Neural crest cell (in vitro differentiated cells): ENCODE results near the gene AGPAT3. TPM values are rescaled to one million over a fixed set of nuclear protein-coding genes. Genes with fewer than 3 reads are reported as not detected.

Source experiments
- DNase-seq: peaks from one replicate; pipeline ENCODE4 v3.0.0; 2021; ENCODE audit warnings: low read depth, mixed read lengths, low spot score
- H3K27ac Mint-ChIP-seq: one replicate; pipeline ENCODE4 v1.8.0; 2021; ENCODE audit warnings: mild to moderate bottlenecking, mixed read lengths; ENCODE audit not compliant: unreplicated experiment
- H3K27me3 Mint-ChIP-seq: 2 replicates; pipeline ENCODE4 v1.8.0; 2021; ENCODE audit warnings: low read depth, mild to moderate bottlenecking, mixed read lengths
- H3K36me3 Mint-ChIP-seq: 2 replicates; pipeline ENCODE4 v1.8.0; 2021; ENCODE audit warnings: low read depth, mild to moderate bottlenecking, mixed read lengths
- H3K4me1 Mint-ChIP-seq: 2 replicates; pipeline ENCODE4 v1.8.0; 2021; ENCODE audit warnings: mixed read lengths
- H3K4me3 Mint-ChIP-seq: one replicate; pipeline ENCODE4 v1.8.0; 2021; ENCODE audit warnings: mild to moderate bottlenecking, mixed read lengths
- H3K9me3 Mint-ChIP-seq: 2 replicates; pipeline ENCODE4 v1.8.0; 2021; ENCODE audit warnings: mixed read lengths
- total RNA-seq: library from RNA; stranded (reverse); gene quantifications from 2 replicates; pipeline ENCODE4 v1.2.1, GENCODE V29; 2021
- TF ChIP-seq, protein P1 (sequence below): fragments of 200-600 bp; sonication (generic); conservative IDR thresholded peaks from 2 replicates; pipeline ENCODE4 v1.5.0; 2021; ENCODE audit warnings: antibody characterized with exemption, mild to moderate bottlenecking

AGPAT3 gene
- total RNA-seq, 1 donor from 2014 or later: 37.3 TPM

DNA sequence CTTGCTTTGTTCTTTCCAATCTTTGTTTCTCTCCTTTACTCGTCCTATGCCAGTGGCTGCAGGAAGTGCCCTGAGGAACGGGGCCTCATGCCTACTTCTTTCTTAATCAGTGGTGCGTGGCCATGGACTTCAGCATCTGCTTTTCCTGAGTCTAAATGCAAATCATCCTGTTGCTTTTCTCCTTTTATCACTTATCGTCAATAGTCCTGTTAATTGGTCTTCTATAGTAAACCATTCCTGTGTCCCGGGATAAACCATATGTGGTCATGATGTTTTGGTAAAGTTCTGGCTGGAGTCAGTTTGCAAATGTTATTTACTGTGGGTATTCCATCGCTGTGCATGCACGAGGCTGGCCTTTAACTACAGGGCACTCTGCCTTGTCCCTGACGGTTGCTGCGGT lies 47.5 kb downstream of the AGPAT3 start:
- H3K4me1 Mint-ChIP-seq: peaks cover 58% of the 10 kb centered on the region

GRCh38 chr21:43912910-43913309 lies 47.9 kb downstream of the AGPAT3 start:
- no peak for DNase-seq
- Mint-ChIP-seq H3K4me1 (peaks cover 58% of the 10 kb centered on the region), H3K9me3 (no peaks in the 10 kb centered on the region)

More for the DNA sequence above, 47.5 kb downstream of the AGPAT3 start:
- Mint-ChIP-seq H3K9me3 (no peaks in the 10 kb centered on the region), H3K36me3 (peaks cover 5% of the 10 kb centered on the region), H3K4me3 (peak overlapping the region; percentile 59), H3K27ac (peak overlapping the region; percentile 90), H3K27me3 (no peaks in the 10 kb centered on the region)
- TF ChIP-seq, protein P1, sequence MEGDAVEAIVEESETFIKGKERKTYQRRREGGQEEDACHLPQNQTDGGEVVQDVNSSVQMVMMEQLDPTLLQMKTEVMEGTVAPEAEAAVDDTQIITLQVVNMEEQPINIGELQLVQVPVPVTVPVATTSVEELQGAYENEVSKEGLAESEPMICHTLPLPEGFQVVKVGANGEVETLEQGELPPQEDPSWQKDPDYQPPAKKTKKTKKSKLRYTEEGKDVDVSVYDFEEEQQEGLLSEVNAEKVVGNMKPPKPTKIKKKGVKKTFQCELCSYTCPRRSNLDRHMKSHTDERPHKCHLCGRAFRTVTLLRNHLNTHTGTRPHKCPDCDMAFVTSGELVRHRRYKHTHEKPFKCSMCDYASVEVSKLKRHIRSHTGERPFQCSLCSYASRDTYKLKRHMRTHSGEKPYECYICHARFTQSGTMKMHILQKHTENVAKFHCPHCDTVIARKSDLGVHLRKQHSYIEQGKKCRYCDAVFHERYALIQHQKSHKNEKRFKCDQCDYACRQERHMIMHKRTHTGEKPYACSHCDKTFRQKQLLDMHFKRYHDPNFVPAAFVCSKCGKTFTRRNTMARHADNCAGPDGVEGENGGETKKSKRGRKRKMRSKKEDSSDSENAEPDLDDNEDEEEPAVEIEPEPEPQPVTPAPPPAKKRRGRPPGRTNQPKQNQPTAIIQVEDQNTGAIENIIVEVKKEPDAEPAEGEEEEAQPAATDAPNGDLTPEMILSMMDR: no peak
- no peak for DNase-seq

GRCh38 chr21:43913928-43914327 lies 48.9 kb downstream of the AGPAT3 start:
- Mint-ChIP-seq H3K4me3 (peak overlapping the region; percentile 76), H3K9me3 (no peaks in the 10 kb centered on the region), H3K27ac (peak overlapping the region; percentile 3), H3K27me3 (no peaks in the 10 kb centered on the region), H3K36me3 (peaks cover 5% of the 10 kb centered on the region), H3K4me1 (peaks cover 60% of the 10 kb centered on the region)
- no peak for DNase-seq
- TF ChIP-seq, protein P1: no peak

More at GRCh38 chr21:43912910-43913309, 47.9 kb downstream of the AGPAT3 start:
- Mint-ChIP-seq H3K27ac (no peak overlapping the region), H3K4me3 (peak overlapping the region; percentile 59), H3K27me3 (no peaks in the 10 kb centered on the region), H3K36me3 (peaks cover 5% of the 10 kb centered on the region)
- TF ChIP-seq, protein P1: no peak

DNA sequence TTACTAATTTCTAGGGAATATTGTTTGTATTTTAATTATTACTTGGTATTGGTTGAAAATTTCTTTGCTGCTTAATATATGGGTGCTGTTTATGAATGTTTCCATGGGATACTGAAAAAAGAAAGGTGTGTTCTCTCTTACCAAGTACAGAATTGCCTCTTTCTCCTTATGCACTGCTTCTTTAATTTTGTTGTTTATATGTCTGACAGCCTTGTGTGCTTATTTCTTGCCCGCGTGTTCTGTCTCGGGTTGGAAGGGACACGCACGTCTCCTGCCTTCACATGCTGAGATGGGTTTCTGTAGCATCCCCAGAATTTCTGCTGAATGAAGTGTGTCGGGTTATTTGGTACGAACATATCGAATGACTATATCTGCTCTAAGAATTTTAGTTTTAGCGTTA lies 51.1 kb downstream of the AGPAT3 start:
- DNase-seq: no peak
- TF ChIP-seq, protein P1: no peak
- Mint-ChIP-seq H3K27ac (peak overlapping the region; percentile 46), H3K9me3 (no peaks in the 10 kb centered on the region), H3K27me3 (no peaks in the 10 kb centered on the region), H3K36me3 (peaks cover 5% of the 10 kb centered on the region), H3K4me3 (no peak overlapping the region), H3K4me1 (peaks cover 62% of the 10 kb centered on the region)

DNA sequence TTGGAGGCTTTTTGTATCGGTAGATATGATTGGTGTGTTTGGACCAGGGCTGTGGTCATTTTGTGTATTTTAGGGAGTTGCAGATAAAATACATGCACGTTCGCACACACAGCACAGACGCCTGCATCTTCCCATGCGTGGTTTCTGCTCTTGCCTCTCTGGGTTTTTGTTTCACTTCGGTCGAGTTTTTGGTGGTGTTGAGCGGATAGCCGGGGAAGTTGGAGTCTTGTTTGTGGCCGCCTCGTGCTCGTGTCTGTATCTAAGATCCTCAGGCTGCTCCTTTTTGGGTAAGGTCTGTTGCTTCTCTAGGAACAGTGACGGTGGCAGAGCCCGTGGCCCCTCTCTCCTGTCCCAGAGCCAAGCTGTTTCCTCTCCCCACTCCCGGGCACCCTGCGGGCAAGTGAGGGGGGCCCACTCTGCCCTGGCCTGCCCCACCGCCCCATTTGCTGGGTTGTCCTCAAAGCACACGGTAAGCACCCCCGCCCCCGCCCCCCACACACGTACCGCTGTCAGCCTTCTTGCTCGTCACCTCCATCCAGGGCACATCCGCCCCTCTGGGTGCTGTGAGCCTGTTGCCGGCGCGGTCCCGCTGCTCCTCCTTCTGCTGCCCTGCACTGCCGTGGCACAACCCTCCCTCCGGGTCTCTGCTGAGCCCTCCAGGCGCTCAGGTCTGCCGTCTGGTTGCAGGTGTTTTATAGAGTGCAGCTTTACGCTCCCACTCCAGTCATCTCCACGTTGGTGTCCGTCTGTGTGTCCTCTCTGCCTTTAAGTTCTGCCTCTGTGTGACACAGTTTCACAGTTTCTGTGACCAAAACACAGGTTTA lies 51.9 kb downstream of the AGPAT3 start:
- peaks cover 64% of the 10 kb centered on the region for H3K4me1 Mint-ChIP-seq
- no peak overlapping the region for H3K27ac Mint-ChIP-seq
- TF ChIP-seq, protein P1: no peak
- DNase-seq: no peak
- H3K4me3 Mint-ChIP-seq: peak overlapping the region; percentile 27
- no peaks in the 10 kb centered on the region for H3K9me3 Mint-ChIP-seq
- no peaks in the 10 kb centered on the region for H3K27me3 Mint-ChIP-seq
- H3K36me3 Mint-ChIP-seq: peaks cover 5% of the 10 kb centered on the region
